Measurements from ENCODE around the gene CLEC9A.

GRCh38 chr12:10086387-10086786 lies 55.9 kb downstream of the CLEC9A start:
- TF ChIP-seq REST (IDR thresholded peaks at IDR 0.05; ENCODE audit: low read depth) (no peak), CEBPB (IDR thresholded peaks at IDR 0.05) (no peak), YY1 (IDR thresholded peaks at IDR 0.05; ENCODE audit: low read depth) (no peak), TAF1 (IDR thresholded peaks at IDR 0.05; ENCODE audit: low read depth) (no peak), FOXM1 (IDR thresholded peaks at IDR 0.05; ENCODE audit: borderline replicate concordance, low read depth) (no peak), EP300 (IDR thresholded peaks at IDR 0.05; ENCODE audit: borderline replicate concordance) (no peak), RAD21 (IDR thresholded peaks at IDR 0.05; ENCODE audit: low read depth) (no peak), USF1 (IDR thresholded peaks at IDR 0.05) (no peak), MAX (IDR thresholded peaks at IDR 0.05) (no peak), TEAD4 (IDR thresholded peaks at IDR 0.05) (no peak), CREB1 (IDR thresholded peaks at IDR 0.05; ENCODE audit: low read depth) (no peak)

All from Ishikawa (cell line).